ENCODE data around the gene PSMG3. TPM values are rescaled to one million over a fixed set of nuclear protein-coding genes. Genes with fewer than 3 reads are reported as not detected.

Gene PSMG3
- total and polyA plus RNA-seq, 8 donors: 4.9 to 71.5 (median 33.3) TPM; not detected in 1

DNA sequence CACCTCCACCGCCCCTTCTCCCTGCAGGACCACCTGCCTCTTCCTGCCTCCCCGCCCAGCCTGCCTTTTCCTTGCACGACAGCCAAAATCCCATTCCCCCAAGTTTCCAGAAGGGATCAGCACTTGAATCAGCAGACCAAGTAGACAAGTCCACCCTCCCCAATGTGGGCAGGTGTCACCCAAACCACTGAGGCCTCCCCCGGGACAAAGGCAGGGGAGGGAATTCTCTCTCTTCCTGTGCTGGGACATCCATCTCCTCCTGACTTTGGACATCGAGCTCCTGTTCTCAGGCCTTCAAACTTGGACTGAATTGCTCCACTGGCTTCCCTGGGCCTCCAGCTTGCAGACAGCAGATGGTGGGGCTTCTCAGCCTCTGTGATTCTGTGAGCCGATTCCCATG is 21.6 kb upstream of the PSMG3 start:
- Histone ChIP-seq H3K27ac (no peak overlapping the region), H3K4me3 (no peak overlapping the region), H3K27me3 (peaks cover 0 to 98% (median 55%) of the 10 kb centered on the region in 3 donors), H3K9me3 (peaks cover 0 to 12% (median 12%) of the 10 kb centered on the region in 4 donors), H3K4me1 (peaks cover 0 to 10% (median 0%) of the 10 kb centered on the region in 4 donors), H3K36me3 (no peaks in the 10 kb centered on the region)
- DNase-seq: no peak
- TF ChIP-seq EP300 (IDR thresholded peaks at IDR 0.05) (no peak), CTCF (IDR thresholded peaks at IDR 0.05) (no peak), POLR2AphosphoS5 (IDR thresholded peaks at IDR 0.05) (no peak), POLR2A (IDR thresholded peaks at IDR 0.05) (no peak)
- intact Hi-C loops (cut with DNase I; ENCODE audit: low total_unique reads): no loop called here
- WGBS, 5 donors: 50 to 64% (median 55%) methylated on average over 6 of the region's 6 CpGs

DNA sequence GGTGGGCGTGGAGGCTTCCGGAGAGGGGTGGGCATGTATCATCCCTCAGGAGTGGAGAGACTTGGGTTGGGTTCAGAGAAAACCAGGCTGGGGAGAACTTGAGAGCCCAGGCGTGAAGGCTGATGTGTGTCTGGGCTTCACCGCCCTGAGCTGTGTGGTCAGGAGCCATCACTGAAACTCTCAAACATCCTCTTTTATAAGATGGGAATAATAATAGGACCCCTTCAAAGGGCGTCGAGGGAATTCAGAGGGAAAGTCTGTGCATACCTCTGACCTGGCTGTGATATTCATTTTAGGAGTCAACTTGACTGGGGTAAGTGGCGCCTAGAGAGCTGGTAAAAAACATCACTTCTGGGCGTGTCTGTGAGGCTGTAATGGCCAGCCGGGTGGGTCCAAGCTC is 21.1 kb upstream of the PSMG3 start:
- no peak for DNase-seq
- TF ChIP-seq POLR2A (IDR thresholded peaks at IDR 0.05): no peak
- TF ChIP-seq CTCF (IDR thresholded peaks at IDR 0.05): no peak
- no peak for TF ChIP-seq EP300 (IDR thresholded peaks at IDR 0.05)
- TF ChIP-seq POLR2AphosphoS5 (IDR thresholded peaks at IDR 0.05): no peak
- intact Hi-C loops (cut with DNase I; ENCODE audit: low total_unique reads): no loop called here
- 58 to 70% (median 67%) methylated on average over 9 of the region's 9 CpGs for WGBS, 5 donors
- no peaks in the 10 kb centered on the region for H3K36me3 ChIP-seq
- peaks cover 0 to 10% (median 0%) of the 10 kb centered on the region in 4 donors for H3K4me1 ChIP-seq
- no peak overlapping the region for H3K27ac ChIP-seq
- H3K9me3 ChIP-seq: peaks cover 0 to 12% (median 12%) of the 10 kb centered on the region in 4 donors
- H3K27me3 ChIP-seq: peaks cover 0 to 98% (median 51%) of the 10 kb centered on the region in 3 donors
- no peak overlapping the region for H3K4me3 ChIP-seq

DNA sequence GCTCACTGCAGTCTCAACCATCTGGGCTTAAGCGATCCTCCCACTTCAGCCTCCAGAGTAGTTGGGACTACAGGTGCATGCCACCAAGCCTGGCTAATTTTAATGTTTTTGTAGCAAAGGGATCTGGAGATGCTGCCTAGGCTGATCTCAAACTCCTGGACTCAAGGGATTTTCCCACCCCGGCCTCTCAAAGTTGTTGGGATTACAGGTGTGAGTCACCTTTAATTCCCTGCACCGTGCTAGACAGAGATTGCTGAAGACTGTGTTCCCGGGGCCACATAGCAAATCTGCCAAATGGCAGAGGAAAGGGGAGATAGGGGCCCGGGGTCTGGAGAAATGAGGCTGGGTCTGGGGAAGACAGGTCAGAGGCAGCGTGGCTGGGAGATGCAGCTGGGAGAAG is 20.6 kb upstream of the PSMG3 start:
- 74 to 83% (median 78%) methylated on average over 6 of the region's 6 CpGs for WGBS, 5 donors
- peaks cover 0 to 98% (median 47%) of the 10 kb centered on the region in 3 donors for H3K27me3 ChIP-seq

GRCh38 chr7:1588978-1589377 is 19.1 kb upstream of the PSMG3 start:
- Histone ChIP-seq H3K4me1 (peaks cover 0 to 10% (median 0%) of the 10 kb centered on the region in 4 donors), H3K36me3 (no peaks in the 10 kb centered on the region), H3K27ac (no peak overlapping the region), H3K4me3 (no peak overlapping the region), H3K9me3 (peaks cover 0 to 12% (median 12%) of the 10 kb centered on the region in 4 donors), H3K27me3 (peaks cover 0 to 85% (median 43%) of the 10 kb centered on the region in 3 donors)
- intact Hi-C loops (cut with DNase I; ENCODE audit: low total_unique reads): loop anchor here (10.0 kb wide), 2 partner anchors 626 to 756 kb away; no protein-coding TSS in a partner anchor
- TF ChIP-seq EP300 (IDR thresholded peaks at IDR 0.05): no peak
- TF ChIP-seq POLR2A (IDR thresholded peaks at IDR 0.05): no peak
- no peak for TF ChIP-seq CTCF (IDR thresholded peaks at IDR 0.05)
- TF ChIP-seq POLR2AphosphoS5 (IDR thresholded peaks at IDR 0.05): no peak
- 96 to 100% (median 100%) methylated on average over 1 of the region's 1 CpG; no CpG with 5 or more reads in 1 of the 5 donors for WGBS, 5 donors
- no peak for DNase-seq

More for the DNA sequence above, 20.6 kb upstream of the PSMG3 start:
- peaks cover 0 to 10% (median 0%) of the 10 kb centered on the region in 4 donors for H3K4me1 ChIP-seq
- no peaks in the 10 kb centered on the region for H3K36me3 ChIP-seq
- H3K27ac ChIP-seq: no peak overlapping the region
- peaks cover 0 to 12% (median 12%) of the 10 kb centered on the region in 4 donors for H3K9me3 ChIP-seq
- no peak for TF ChIP-seq CTCF (IDR thresholded peaks at IDR 0.05)
- TF ChIP-seq EP300 (IDR thresholded peaks at IDR 0.05): no peak
- no peak for TF ChIP-seq POLR2AphosphoS5 (IDR thresholded peaks at IDR 0.05)
- TF ChIP-seq POLR2A (IDR thresholded peaks at IDR 0.05): no peak
- no peak for DNase-seq
- H3K4me3 ChIP-seq: no peak overlapping the region
- intact Hi-C loops (cut with DNase I; ENCODE audit: low total_unique reads): no loop called here
